GM04503 (cell line): ENCODE data around the gene NXNL2.

Source experiments
- DNase-seq: peaks from one replicate; pipeline ENCODE4 v3.0.0-alpha.2; 2012; ENCODE audit warnings: low read depth

The NXNL2 gene

GRCh38 chr9:88578121-88579049 is 43.4 kb downstream of the NXNL2 start:
- no peak for DNase-seq

- DNase-seq = no peak
Observed at GRCh38 chr9:88579050-88579715, 44.2 kb downstream of the NXNL2 start.

- no peak for DNase-seq
Observed at GRCh38 chr9:88580961-88581360, 46.0 kb downstream of the NXNL2 start.

- DNase-seq = peak; percentile 65
Observed at GRCh38 chr9:88583901-88584596, 49.1 kb downstream of the NXNL2 start.

GRCh38 chr9:88585426-88585825 is 50.4 kb downstream of the NXNL2 start:
- DNase-seq = no peak

GRCh38 chr9:88586452-88586851 is 51.5 kb downstream of the NXNL2 start:
- DNase-seq = peak; percentile 68

GRCh38 chr9:88587182-88587581 is 52.2 kb downstream of the NXNL2 start:
- DNase-seq = no peak

GRCh38 chr9:88587885-88588649 is 53.1 kb downstream of the NXNL2 start:
- DNase-seq = no peak

- DNase-seq = no peak
Observed at GRCh38 chr9:88589656-88590055, 54.7 kb downstream of the NXNL2 start.

- DNase-seq = no peak
Observed at GRCh38 chr9:88590558-88591146, 55.7 kb downstream of the NXNL2 start.

GRCh38 chr9:88593537-88594185 is 58.7 kb downstream of the NXNL2 start:
- no peak for DNase-seq
